Gastroesophageal sphincter (tissue), 4 donors: Measurements from ENCODE around the gene ADCY2. TPM values are rescaled to one million over a fixed set of nuclear protein-coding genes. Genes with fewer than 3 reads are reported as not detected.

ENCODE experiments used
- ATAC-seq: fragments of 150-250 bp; one replicate; pipeline ENCODE4 v1.9.1; 2016; ENCODE audit warnings: mild to moderate bottlenecking, moderate library complexity
- H3K27ac ChIP-seq, 4 donors: fragments of 200-600 bp; sonication (generic) in 3 of 4; 1 replicate in 3 of 4; 2 replicates in 1 of 4; pipeline ENCODE4 v1.5.1; 2016 to 2019
- H3K27me3 ChIP-seq: fragments of 200-600 bp; sonication (generic); one replicate; pipeline ENCODE4 v1.5.1; 2019
- H3K36me3 ChIP-seq, 2 donors: fragments of 200-600 bp; sonication (generic); one replicate each; pipeline ENCODE4 v1.5.1; 2019; ENCODE audit warnings: control low read depth in 1 of 2
- H3K4me1 ChIP-seq, 3 donors: fragments of 200-600 bp; sonication (generic); 1 replicate in 2 of 3; 2 replicates in 1 of 3; pipeline ENCODE4 v1.5.1; 2016 to 2019; ENCODE audit warnings: control low read depth in 2 of 3
- H3K4me3 ChIP-seq, 2 donors: fragments of 200-600 bp; sonication (generic); one replicate each; pipeline ENCODE4 v1.5.1; 2019; ENCODE audit warnings: mild to moderate bottlenecking in 1 of 2, moderate library complexity in 1 of 2
- H3K9me3 ChIP-seq, 3 donors: fragments of 200-600 bp; sonication (generic); one replicate each; pipeline ENCODE4 v1.5.1; 2017 to 2019; ENCODE audit warnings: control low read depth in 2 of 3
- CTCF ChIP-seq, 4 experiments: fragments of 200-600 bp in 2 of 4; fragments of 450-650 bp in 2 of 4; sonication (generic) in 1 of 4; IDR thresholded peaks; one replicate each; pipeline ENCODE4 v1.5.1; 2017 to 2019; ENCODE audit warnings: antibody characterized with exemption in 4 of 4, mild to moderate bottlenecking in 2 of 4, moderate library complexity in 2 of 4
- EP300 ChIP-seq: sonication (generic); formaldehyde crosslinking; IDR thresholded peaks from one replicate; pipeline ENCODE4 v1.6.1; 2017; ENCODE audit warnings: antibody characterized with exemption, mild to moderate bottlenecking
- POLR2A ChIP-seq, 2 donors: fragments of 450-650 bp; IDR thresholded peaks; one replicate each; pipeline ENCODE4 v1.6.1; 2017; ENCODE audit warnings: antibody characterized with exemption in 2 of 2, mild to moderate bottlenecking in 2 of 2, moderate library complexity in 1 of 2
- POLR2AphosphoS5 ChIP-seq: sonication (generic); formaldehyde crosslinking; IDR thresholded peaks from one replicate; pipeline ENCODE4 v1.6.1; 2017; ENCODE audit warnings: antibody characterized with exemption
- WGBS, 2 donors: methylation state at CpG; one replicate each; pipeline ENCODE4 v1.1.5; 2018; ENCODE audit warnings: low coverage in 1 of 2; 5-methylcytosine and 5-hydroxymethylcytosine counted together
- total RNA-seq, 4 donors: library from RNA; depleted of rRNA; stranded (reverse); fragments of >200 nt; gene quantifications; one replicate each; pipeline ENCODE4 v1.1.0, GENCODE V29; 2016

The ADCY2 gene
- total RNA-seq, 4 donors from 2014 or later, result 5.8 to 15.9 (median 8.9) TPM

- peaks cover 0 to 5% of the 10 kb centered on the region in 2 donors for H3K36me3 ChIP-seq
- no peaks in the 10 kb centered on the region for H3K27me3 ChIP-seq
- peaks cover 0 to 14% (median 0%) of the 10 kb centered on the region in 3 donors for H3K4me1 ChIP-seq
- TF ChIP-seq CTCF (IDR thresholded peaks at IDR 0.05) (no peak), EP300 (no peak), POLR2AphosphoS5 (no peak), POLR2A (IDR thresholded peaks at IDR 0.05) (no peak)
- no peak overlapping the region for H3K4me3 ChIP-seq
- WGBS, 2 donors, result 76 to 90% methylated on average over 7 of the region's 7 CpGs
- no peak for ATAC-seq
- no peaks in the 10 kb centered on the region for H3K9me3 ChIP-seq
- H3K27ac ChIP-seq, result no peak overlapping the region
Measured at GRCh38 chr5:7415123-7415522, 19.2 kb downstream of the ADCY2 start.

GRCh38 chr5:7415587-7416535, 19.9 kb downstream of the ADCY2 start:
- peaks cover 0 to 5% of the 10 kb centered on the region in 2 donors for H3K36me3 ChIP-seq
- no peak for TF ChIP-seq CTCF (IDR thresholded peaks at IDR 0.05)
- TF ChIP-seq POLR2AphosphoS5, result no peak
- no peak for TF ChIP-seq EP300
- H3K27me3 ChIP-seq, result no peaks in the 10 kb centered on the region
- no peak overlapping the region for H3K4me3 ChIP-seq
- no peaks in the 10 kb centered on the region for H3K9me3 ChIP-seq
- WGBS, 2 donors, result 65 to 95% methylated on average over 2 to 5 of the region's 10 CpGs
- H3K4me1 ChIP-seq, result peaks cover 0 to 14% (median 0%) of the 10 kb centered on the region in 3 donors
- H3K27ac ChIP-seq, result no peak overlapping the region
- ATAC-seq, result no peak

GRCh38 chr5:7418276-7418675, 22.3 kb downstream of the ADCY2 start:
- H3K27me3 ChIP-seq, result no peaks in the 10 kb centered on the region
- TF ChIP-seq EP300 (no peak), POLR2AphosphoS5 (no peak), POLR2A (IDR thresholded peaks at IDR 0.05) (no peak), CTCF (IDR thresholded peaks at IDR 0.05) (no peak)
- 93 to 100% methylated on average over 1 to 3 of the region's 3 CpGs for WGBS, 2 donors

GRCh38 chr5:7419367-7419766, 23.4 kb downstream of the ADCY2 start:
- H3K27me3 ChIP-seq, result no peaks in the 10 kb centered on the region
- no peak overlapping the region for H3K27ac ChIP-seq
- H3K4me3 ChIP-seq, result no peak overlapping the region
- WGBS, 2 donors, result 29 to 67% methylated on average over 1 of the region's 4 CpGs
- peaks cover 0 to 16% (median 7%) of the 10 kb centered on the region in 3 donors for H3K4me1 ChIP-seq
- peaks cover 0 to 5% of the 10 kb centered on the region in 2 donors for H3K36me3 ChIP-seq
- TF ChIP-seq EP300 (no peak), POLR2AphosphoS5 (no peak), CTCF (IDR thresholded peaks at IDR 0.05) (no peak), POLR2A (IDR thresholded peaks at IDR 0.05) (no peak)
- no peaks in the 10 kb centered on the region for H3K9me3 ChIP-seq
- ATAC-seq, result no peak

More at GRCh38 chr5:7418276-7418675, 22.3 kb downstream of the ADCY2 start:
- H3K9me3 ChIP-seq, result no peaks in the 10 kb centered on the region
- peaks cover 0 to 5% of the 10 kb centered on the region in 2 donors for H3K36me3 ChIP-seq
- no peak overlapping the region for H3K4me3 ChIP-seq
- no peak overlapping the region for H3K27ac ChIP-seq
- peaks cover 0 to 13% (median 7%) of the 10 kb centered on the region in 3 donors for H3K4me1 ChIP-seq
- ATAC-seq, result no peak
